ENCODE measurements around the gene FANCM.
"Not testable (repeated sequence)": the region's sequence is repeated elsewhere in the genome, so short reads cannot be mapped to it uniquely, and the experiment has no call there.

FANCM gene

GRCh38 chr14:45214341-45214740 is 78.6 kb downstream of the FANCM start:
- H2BK12ac ChIP-seq (ENCODE audit: low read length in 2 of 2); H4K91ac ChIP-seq (ENCODE audit: low read length); H2AFZ ChIP-seq (ENCODE audit: low read depth, low read length); DNase-seq; H3K9me3 ChIP-seq (ENCODE audit: control insufficient read depth, low read length); H3K4me3 ChIP-seq (ENCODE audit: insufficient read depth in 1 of 2, low read depth in 1 of 2, low read length in 2 of 2); H3K23ac ChIP-seq (ENCODE audit: low read length in 2 of 2); H2BK120ac ChIP-seq (ENCODE audit: low read depth, low read length); H3K4me1 ChIP-seq (ENCODE audit: control insufficient read depth, insufficient read depth, low read depth, low read length); H4K8ac ChIP-seq (ENCODE audit: low read length); H2BK15ac ChIP-seq (ENCODE audit: low read depth, poor library complexity, severe bottlenecking); H3K4me2 ChIP-seq (ENCODE audit: low read length, poor library complexity, severe bottlenecking); H3K27me3 ChIP-seq (ENCODE audit: control insufficient read depth in 1 of 2, insufficient read depth in 1 of 2, low read length in 2 of 2); H2BK5ac ChIP-seq (ENCODE audit: low read depth, low read length, poor library complexity, severe bottlenecking); H3K4ac ChIP-seq (ENCODE audit: low read depth in 1 of 2, low read length in 2 of 2); H3K79me1 ChIP-seq (replicated peaks; ENCODE audit: low read length, poor library complexity, severe bottlenecking); H3K14ac ChIP-seq (ENCODE audit: low read length in 2 of 2); H3K18ac ChIP-seq (ENCODE audit: low read depth in 1 of 2, low read length in 2 of 2); H3K9ac ChIP-seq (ENCODE audit: low read length): not testable (repeated sequence)
- H3K27ac ChIP-seq (ENCODE audit: low read length, poor library complexity, severe bottlenecking) = peak overlapping the region; percentile 28
- WGBS = 91% methylated on average over 5 of the region's 6 CpGs
- peaks cover 0 to 54% of the 10 kb centered on the region in 2 experiments for H3K36me3 ChIP-seq (ENCODE audit: control insufficient read depth in 1 of 2, insufficient read depth in 2 of 2, low read depth in 1 of 2, low read length in 2 of 2)
- H2AK5ac ChIP-seq (ENCODE audit: low read length, severe bottlenecking) = peak overlapping the region; percentile 75

GRCh38 chr14:45222485-45223262 is 86.9 kb downstream of the FANCM start:
- Histone ChIP-seq H2AK5ac (ENCODE audit: low read length, severe bottlenecking) (no peak overlapping the region), H3K4me1 (ENCODE audit: control insufficient read depth, insufficient read depth, low read depth, low read length) (no peaks in the 10 kb centered on the region), H3K9ac (ENCODE audit: low read length) (no peak overlapping the region), H3K4me2 (ENCODE audit: low read length, poor library complexity, severe bottlenecking) (no peak overlapping the region), H3K4ac (ENCODE audit: low read depth in 1 of 2, low read length in 2 of 2) (no peak overlapping the region), H2BK12ac (ENCODE audit: low read length in 2 of 2) (no peak overlapping the region), H2AFZ (ENCODE audit: low read depth, low read length) (no peak overlapping the region), H3K14ac (ENCODE audit: low read length in 2 of 2) (no peak overlapping the region), H4K8ac (ENCODE audit: low read length) (no peak overlapping the region), H3K27me3 (ENCODE audit: control insufficient read depth in 1 of 2, insufficient read depth in 1 of 2, low read length in 2 of 2) (no peaks in the 10 kb centered on the region), H3K36me3 (ENCODE audit: control insufficient read depth in 1 of 2, insufficient read depth in 2 of 2, low read depth in 1 of 2, low read length in 2 of 2) (peaks cover 0 to 51% of the 10 kb centered on the region in 2 experiments), H2BK5ac (ENCODE audit: low read depth, low read length, poor library complexity, severe bottlenecking) (no peak overlapping the region), H3K23ac (ENCODE audit: low read length in 2 of 2) (no peak overlapping the region), H4K91ac (ENCODE audit: low read length) (no peak overlapping the region), H3K27ac (ENCODE audit: low read length, poor library complexity, severe bottlenecking) (no peak overlapping the region), H2BK15ac (ENCODE audit: low read depth, poor library complexity, severe bottlenecking) (no peak overlapping the region), H3K18ac (ENCODE audit: low read depth in 1 of 2, low read length in 2 of 2) (no peak overlapping the region), H3K79me1 (replicated peaks; ENCODE audit: low read length, poor library complexity, severe bottlenecking) (peaks cover 3% of the 10 kb centered on the region), H3K9me3 (ENCODE audit: control insufficient read depth, low read length) (no peaks in the 10 kb centered on the region), H3K4me3 (ENCODE audit: insufficient read depth in 1 of 2, low read depth in 1 of 2, low read length in 2 of 2) (no peak overlapping the region), H2BK120ac (ENCODE audit: low read depth, low read length) (no peak overlapping the region)
- 58% methylated on average over 2 of the region's 3 CpGs for WGBS
- no peak for DNase-seq

DNA sequence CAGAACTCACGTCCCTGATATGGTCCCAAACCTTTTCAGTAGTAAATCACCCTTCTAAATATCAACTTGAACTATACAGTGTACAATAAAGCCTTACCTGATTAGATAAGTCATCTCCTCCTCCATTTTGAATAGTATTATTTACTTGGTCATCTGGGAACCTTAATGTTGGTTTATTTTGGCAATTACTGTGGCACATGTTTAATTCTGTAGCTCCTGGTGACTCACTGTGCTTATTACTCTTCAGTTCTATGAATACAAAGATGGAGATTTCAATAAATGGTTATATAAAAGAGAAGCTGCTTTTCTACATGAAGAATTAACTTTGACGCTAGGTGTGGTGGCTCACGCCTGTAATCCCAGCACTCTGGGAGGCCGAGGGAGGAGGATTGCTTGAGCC is 91.8 kb downstream of the FANCM start:
- Histone ChIP-seq H2BK5ac (ENCODE audit: low read depth, low read length, poor library complexity, severe bottlenecking) (no peak overlapping the region), H2AFZ (ENCODE audit: low read depth, low read length) (no peak overlapping the region), H3K4me3 (ENCODE audit: insufficient read depth in 1 of 2, low read depth in 1 of 2, low read length in 2 of 2) (no peak overlapping the region), H3K4ac (ENCODE audit: low read depth in 1 of 2, low read length in 2 of 2) (no peak overlapping the region), H4K91ac (ENCODE audit: low read length) (no peak overlapping the region), H3K79me1 (replicated peaks; ENCODE audit: low read length, poor library complexity, severe bottlenecking) (peaks cover 7% of the 10 kb centered on the region), H2AK5ac (ENCODE audit: low read length, severe bottlenecking) (no peak overlapping the region), H3K23ac (ENCODE audit: low read length in 2 of 2) (no peak overlapping the region), H3K9me3 (ENCODE audit: control insufficient read depth, low read length) (no peaks in the 10 kb centered on the region), H3K4me1 (ENCODE audit: control insufficient read depth, insufficient read depth, low read depth, low read length) (no peaks in the 10 kb centered on the region), H3K36me3 (ENCODE audit: control insufficient read depth in 1 of 2, insufficient read depth in 2 of 2, low read depth in 1 of 2, low read length in 2 of 2) (peaks cover 0 to 78% of the 10 kb centered on the region in 2 experiments), H2BK120ac (ENCODE audit: low read depth, low read length) (no peak overlapping the region), H3K18ac (ENCODE audit: low read depth in 1 of 2, low read length in 2 of 2) (no peak overlapping the region), H3K27ac (ENCODE audit: low read length, poor library complexity, severe bottlenecking) (no peak overlapping the region), H4K8ac (ENCODE audit: low read length) (no peak overlapping the region), H3K27me3 (ENCODE audit: control insufficient read depth in 1 of 2, insufficient read depth in 1 of 2, low read length in 2 of 2) (no peaks in the 10 kb centered on the region), H2BK12ac (ENCODE audit: low read length in 2 of 2) (no peak overlapping the region), H3K9ac (ENCODE audit: low read length) (no peak overlapping the region), H3K4me2 (ENCODE audit: low read length, poor library complexity, severe bottlenecking) (no peak overlapping the region), H3K14ac (ENCODE audit: low read length in 2 of 2) (no peak overlapping the region), H2BK15ac (ENCODE audit: low read depth, poor library complexity, severe bottlenecking) (no peak overlapping the region)
- DNase-seq = no peak
- WGBS = 95% methylated on average over 3 of the region's 4 CpGs

DNA sequence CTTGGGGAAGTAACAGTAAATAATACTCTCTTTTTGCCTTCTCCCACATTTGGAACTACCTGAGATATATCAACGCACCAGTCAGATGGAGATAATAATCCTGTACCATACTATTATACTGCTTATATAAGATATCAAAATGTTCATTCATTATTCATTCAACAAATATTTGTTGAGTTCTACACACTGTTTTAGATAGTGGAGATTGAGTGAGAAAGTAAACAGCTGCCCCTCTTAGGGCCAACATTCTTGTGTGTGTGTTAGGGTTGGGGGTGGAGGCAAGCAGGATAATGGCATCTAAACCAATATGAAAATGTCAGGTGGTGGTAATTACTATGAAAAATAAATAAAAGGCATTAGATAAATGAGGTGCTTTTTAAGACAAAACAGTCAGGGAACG is 103.3 kb downstream of the FANCM start:
- Histone ChIP-seq H2BK5ac (ENCODE audit: low read depth, low read length, poor library complexity, severe bottlenecking) (no peak overlapping the region), H3K4me2 (ENCODE audit: low read length, poor library complexity, severe bottlenecking) (no peak overlapping the region), H3K27me3 (ENCODE audit: control insufficient read depth in 1 of 2, insufficient read depth in 1 of 2, low read length in 2 of 2) (no peaks in the 10 kb centered on the region), H3K4me1 (ENCODE audit: control insufficient read depth, insufficient read depth, low read depth, low read length) (no peaks in the 10 kb centered on the region), H4K8ac (ENCODE audit: low read length) (no peak overlapping the region), H3K4ac (ENCODE audit: low read depth in 1 of 2, low read length in 2 of 2) (no peak overlapping the region), H3K18ac (ENCODE audit: low read depth in 1 of 2, low read length in 2 of 2) (no peak overlapping the region), H3K36me3 (ENCODE audit: control insufficient read depth in 1 of 2, insufficient read depth in 2 of 2, low read depth in 1 of 2, low read length in 2 of 2) (peaks cover 0 to 17% of the 10 kb centered on the region in 2 experiments), H3K79me1 (replicated peaks; ENCODE audit: low read length, poor library complexity, severe bottlenecking) (peaks cover 14% of the 10 kb centered on the region), H3K4me3 (ENCODE audit: insufficient read depth in 1 of 2, low read depth in 1 of 2, low read length in 2 of 2) (no peak overlapping the region), H2AFZ (ENCODE audit: low read depth, low read length) (no peak overlapping the region), H3K9ac (ENCODE audit: low read length) (no peak overlapping the region), H2AK5ac (ENCODE audit: low read length, severe bottlenecking) (no peak overlapping the region), H2BK120ac (ENCODE audit: low read depth, low read length) (no peak overlapping the region), H3K9me3 (ENCODE audit: control insufficient read depth, low read length) (no peaks in the 10 kb centered on the region), H3K23ac (ENCODE audit: low read length in 2 of 2) (no peak overlapping the region), H2BK12ac (ENCODE audit: low read length in 2 of 2) (no peak overlapping the region), H4K91ac (ENCODE audit: low read length) (no peak overlapping the region), H3K27ac (ENCODE audit: low read length, poor library complexity, severe bottlenecking) (no peak overlapping the region), H3K14ac (ENCODE audit: low read length in 2 of 2) (no peak overlapping the region), H2BK15ac (ENCODE audit: low read depth, poor library complexity, severe bottlenecking) (no peak overlapping the region)
- WGBS = 85% methylated on average over 1 of the region's 2 CpGs
- DNase-seq = no peak
